GM23338 (cell line): ENCODE results near the gene KIAA0586. TPM values are rescaled to one million over a fixed set of nuclear protein-coding genes. Genes with fewer than 3 reads are reported as not detected.

Source experiments
- ATAC-seq: fragments of 200-7000 bp; cut with Tn5 transposase; 3 replicates; pipeline ENCODE4 v1.9.1; 2020
- DNase-seq: peaks from one replicate; pipeline ENCODE4 v3.0.0-alpha.2; 2015; ENCODE audit warnings: low spot score
- H2AFZ ChIP-seq: fragments of 200-600 bp; sonication (generic); 2 replicates; pipeline ENCODE4 v1.8.0; 2016; ENCODE audit warnings: antibody characterized with exemption, mild to moderate bottlenecking, moderate library complexity
- H3F3A ChIP-seq: fragments of 200-600 bp; sonication (generic); replicated peaks from 2 replicates; pipeline ENCODE4 v1.8.0; 2017; ENCODE audit warnings: antibody characterized with exemption, mixed run types, low read depth
- H3K27ac ChIP-seq: fragments of 200-600 bp; sonication (generic); 2 replicates; pipeline ENCODE4 v1.6.1; 2016; ENCODE audit warnings: low read depth
- H3K27me3 ChIP-seq: fragments of 200-600 bp; sonication (generic); 2 replicates; pipeline ENCODE4 v1.8.0; 2016; ENCODE audit warnings: mild to moderate bottlenecking, mixed run types, moderate library complexity; ENCODE audit not compliant: insufficient read depth
- H3K36me3 ChIP-seq: fragments of 200-600 bp; sonication (generic); 2 replicates; pipeline ENCODE4 v1.8.0; 2016; ENCODE audit warnings: mild to moderate bottlenecking; ENCODE audit not compliant: insufficient read depth
- H3K4me1 ChIP-seq: fragments of 200-600 bp; sonication (generic); 2 replicates; pipeline ENCODE4 v1.8.0; 2016; ENCODE audit warnings: mild to moderate bottlenecking, moderate library complexity; ENCODE audit not compliant: insufficient read depth
- H3K4me2 ChIP-seq: fragments of 200-600 bp; sonication (generic); 2 replicates; pipeline ENCODE4 v1.7.1; 2017; ENCODE audit warnings: mixed run types
- H3K4me3 ChIP-seq: fragments of 200-600 bp; sonication (generic); 2 replicates; pipeline ENCODE4 v1.6.1; 2016; ENCODE audit warnings: mixed run types
- H3K79me2 ChIP-seq: fragments of 200-600 bp; sonication (generic); replicated peaks from 2 replicates; pipeline ENCODE4 v1.8.0; 2017; ENCODE audit warnings: mild to moderate bottlenecking; ENCODE audit not compliant: insufficient read depth
- H3K9me2 ChIP-seq: fragments of 200-600 bp; sonication (generic); 2 replicates; pipeline ENCODE4 v1.8.0; 2017; ENCODE audit not compliant: insufficient read depth
- H4K20me1 ChIP-seq: fragments of 200-600 bp; sonication (generic); replicated peaks from 2 replicates; pipeline ENCODE4 v1.8.0; 2017; ENCODE audit warnings: mild to moderate bottlenecking; ENCODE audit not compliant: insufficient read depth
- H3K27ac Mint-ChIP-seq: 2 replicates; pipeline ENCODE4 v1.8.0; 2020; ENCODE audit warnings: inconsistent platforms, mild to moderate bottlenecking, moderate library complexity, mixed read lengths
- H3K27me3 Mint-ChIP-seq: 3 replicates; pipeline ENCODE4 v1.8.0; 2022; ENCODE audit warnings: low read depth, mild to moderate bottlenecking, moderate library complexity, mixed read lengths, inconsistent platforms; ENCODE audit not compliant: insufficient read depth, poor library complexity
- H3K36me3 Mint-ChIP-seq: 3 replicates; pipeline ENCODE4 v1.8.0; 2021; ENCODE audit warnings: low read depth, mild to moderate bottlenecking, inconsistent platforms, moderate library complexity, mixed read lengths
- H3K4me1 Mint-ChIP-seq: 3 replicates; pipeline ENCODE4 v1.8.0; 2020; ENCODE audit warnings: mild to moderate bottlenecking, inconsistent platforms, mixed read lengths
- H3K4me3 Mint-ChIP-seq: 3 replicates; pipeline ENCODE4 v1.8.0; 2021; ENCODE audit warnings: moderate library complexity, mild to moderate bottlenecking, inconsistent platforms, mixed read lengths
- H3K9me3 Mint-ChIP-seq: 3 replicates; pipeline ENCODE4 v1.8.0; 2020; ENCODE audit warnings: moderate library complexity, mild to moderate bottlenecking, inconsistent platforms, mixed read lengths
- CREB1 ChIP-seq: fragments of 250-450 bp; sonication (Bioruptor Pico); IDR thresholded peaks from 2 replicates; pipeline ENCODE4 v1.5.0; 2020; ENCODE audit warnings: low read depth, mild to moderate bottlenecking, moderate library complexity
- NANOG ChIP-seq: IDR thresholded peaks from 2 replicates; pipeline ENCODE4 v1.6.1; 2016; ENCODE audit warnings: antibody characterized with exemption, borderline replicate concordance
- polyA plus RNA-seq: library from polyadenylated mRNA; unstranded; fragments of >200 nt; fragmentation: Nextera tagmentation; extraction: Ambion mirVana; gene quantifications from 2 replicates; pipeline ENCODE4 v1.2.1, GENCODE V29; 2016
- total RNA-seq: library from RNA; depleted of rRNA; stranded (reverse); fragments of >200 nt; shearing (Covaris generic); gene quantifications from 2 replicates; pipeline ENCODE4 v1.2.3, GENCODE V29; 2014
- TF ChIP-seq, protein P1 (sequence below), 2 experiments: fragments of 200-600 bp in 1 of 2; sonication (generic) in 1 of 2; conservative IDR thresholded peaks; 2 replicates each; pipeline versions ENCODE4 v1.5.1 to v1.6.1; 2016 to 2017; ENCODE audit warnings: antibody characterized with exemption in 2 of 2, low read depth in 2 of 2, mild to moderate bottlenecking in 2 of 2, moderate library complexity in 1 of 2
- TF ChIP-seq, protein P2 (sequence below): fragments of 250-450 bp; sonication (Bioruptor Pico); IDR thresholded peaks from 2 replicates; pipeline ENCODE4 v1.5.0; 2020; ENCODE audit warnings: mild to moderate bottlenecking, moderate library complexity

Gene KIAA0586
- total and polyA plus RNA-seq, 2 experiments from 2014 or later = 22.2 to 23.7 TPM

DNA sequence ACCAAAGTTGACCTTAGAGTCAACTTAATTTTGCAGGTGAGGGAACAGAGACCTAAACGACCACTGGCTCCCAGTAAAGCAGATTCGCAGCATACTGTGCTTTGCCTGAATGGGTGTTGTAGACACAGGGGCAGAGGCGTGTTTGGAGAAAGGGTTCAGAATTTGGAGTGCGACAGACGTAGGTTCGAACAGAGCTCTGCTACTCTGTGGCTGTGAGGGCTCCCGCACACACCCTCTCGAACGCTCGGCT is 32.0 kb upstream of the KIAA0586 start:
- Histone ChIP-seq H3K4me3 (peak overlapping the region; percentile 84), H3K4me1 (peaks cover 17% of the 10 kb centered on the region), H3K4me2 (peak overlapping the region; percentile 90), H3K27me3 (peaks cover 26% of the 10 kb centered on the region), H4K20me1 (no peaks in the 10 kb centered on the region), H3K79me2 (no peaks in the 10 kb centered on the region), H2AFZ (peak overlapping the region; percentile 100), H3F3A (peaks cover 21% of the 10 kb centered on the region), H3K27ac (peak overlapping the region; percentile 42; the same call in 1 of the 2 replicates), H3K36me3 (no peaks in the 10 kb centered on the region), H3K9me2 (no peaks in the 10 kb centered on the region)
- Mint-ChIP-seq H3K4me3 (peak overlapping the region; percentile 71), H3K27me3 (peaks cover 30% of the 10 kb centered on the region), H3K27ac (no peak overlapping the region), H3K9me3 (0 out of 3 replicates have a peak, but pooled peaks cover 2% of the 10 kb centered on the region), H3K36me3 (no peaks in the 10 kb centered on the region), H3K4me1 (peaks cover 33% of the 10 kb centered on the region)
- TF ChIP-seq, protein P1, sequence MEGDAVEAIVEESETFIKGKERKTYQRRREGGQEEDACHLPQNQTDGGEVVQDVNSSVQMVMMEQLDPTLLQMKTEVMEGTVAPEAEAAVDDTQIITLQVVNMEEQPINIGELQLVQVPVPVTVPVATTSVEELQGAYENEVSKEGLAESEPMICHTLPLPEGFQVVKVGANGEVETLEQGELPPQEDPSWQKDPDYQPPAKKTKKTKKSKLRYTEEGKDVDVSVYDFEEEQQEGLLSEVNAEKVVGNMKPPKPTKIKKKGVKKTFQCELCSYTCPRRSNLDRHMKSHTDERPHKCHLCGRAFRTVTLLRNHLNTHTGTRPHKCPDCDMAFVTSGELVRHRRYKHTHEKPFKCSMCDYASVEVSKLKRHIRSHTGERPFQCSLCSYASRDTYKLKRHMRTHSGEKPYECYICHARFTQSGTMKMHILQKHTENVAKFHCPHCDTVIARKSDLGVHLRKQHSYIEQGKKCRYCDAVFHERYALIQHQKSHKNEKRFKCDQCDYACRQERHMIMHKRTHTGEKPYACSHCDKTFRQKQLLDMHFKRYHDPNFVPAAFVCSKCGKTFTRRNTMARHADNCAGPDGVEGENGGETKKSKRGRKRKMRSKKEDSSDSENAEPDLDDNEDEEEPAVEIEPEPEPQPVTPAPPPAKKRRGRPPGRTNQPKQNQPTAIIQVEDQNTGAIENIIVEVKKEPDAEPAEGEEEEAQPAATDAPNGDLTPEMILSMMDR (conservative IDR thresholded peaks at IDR 0.05; ENCODE audit: low read depth in 2 of 2) = no peak
- TF ChIP-seq, protein P2, sequence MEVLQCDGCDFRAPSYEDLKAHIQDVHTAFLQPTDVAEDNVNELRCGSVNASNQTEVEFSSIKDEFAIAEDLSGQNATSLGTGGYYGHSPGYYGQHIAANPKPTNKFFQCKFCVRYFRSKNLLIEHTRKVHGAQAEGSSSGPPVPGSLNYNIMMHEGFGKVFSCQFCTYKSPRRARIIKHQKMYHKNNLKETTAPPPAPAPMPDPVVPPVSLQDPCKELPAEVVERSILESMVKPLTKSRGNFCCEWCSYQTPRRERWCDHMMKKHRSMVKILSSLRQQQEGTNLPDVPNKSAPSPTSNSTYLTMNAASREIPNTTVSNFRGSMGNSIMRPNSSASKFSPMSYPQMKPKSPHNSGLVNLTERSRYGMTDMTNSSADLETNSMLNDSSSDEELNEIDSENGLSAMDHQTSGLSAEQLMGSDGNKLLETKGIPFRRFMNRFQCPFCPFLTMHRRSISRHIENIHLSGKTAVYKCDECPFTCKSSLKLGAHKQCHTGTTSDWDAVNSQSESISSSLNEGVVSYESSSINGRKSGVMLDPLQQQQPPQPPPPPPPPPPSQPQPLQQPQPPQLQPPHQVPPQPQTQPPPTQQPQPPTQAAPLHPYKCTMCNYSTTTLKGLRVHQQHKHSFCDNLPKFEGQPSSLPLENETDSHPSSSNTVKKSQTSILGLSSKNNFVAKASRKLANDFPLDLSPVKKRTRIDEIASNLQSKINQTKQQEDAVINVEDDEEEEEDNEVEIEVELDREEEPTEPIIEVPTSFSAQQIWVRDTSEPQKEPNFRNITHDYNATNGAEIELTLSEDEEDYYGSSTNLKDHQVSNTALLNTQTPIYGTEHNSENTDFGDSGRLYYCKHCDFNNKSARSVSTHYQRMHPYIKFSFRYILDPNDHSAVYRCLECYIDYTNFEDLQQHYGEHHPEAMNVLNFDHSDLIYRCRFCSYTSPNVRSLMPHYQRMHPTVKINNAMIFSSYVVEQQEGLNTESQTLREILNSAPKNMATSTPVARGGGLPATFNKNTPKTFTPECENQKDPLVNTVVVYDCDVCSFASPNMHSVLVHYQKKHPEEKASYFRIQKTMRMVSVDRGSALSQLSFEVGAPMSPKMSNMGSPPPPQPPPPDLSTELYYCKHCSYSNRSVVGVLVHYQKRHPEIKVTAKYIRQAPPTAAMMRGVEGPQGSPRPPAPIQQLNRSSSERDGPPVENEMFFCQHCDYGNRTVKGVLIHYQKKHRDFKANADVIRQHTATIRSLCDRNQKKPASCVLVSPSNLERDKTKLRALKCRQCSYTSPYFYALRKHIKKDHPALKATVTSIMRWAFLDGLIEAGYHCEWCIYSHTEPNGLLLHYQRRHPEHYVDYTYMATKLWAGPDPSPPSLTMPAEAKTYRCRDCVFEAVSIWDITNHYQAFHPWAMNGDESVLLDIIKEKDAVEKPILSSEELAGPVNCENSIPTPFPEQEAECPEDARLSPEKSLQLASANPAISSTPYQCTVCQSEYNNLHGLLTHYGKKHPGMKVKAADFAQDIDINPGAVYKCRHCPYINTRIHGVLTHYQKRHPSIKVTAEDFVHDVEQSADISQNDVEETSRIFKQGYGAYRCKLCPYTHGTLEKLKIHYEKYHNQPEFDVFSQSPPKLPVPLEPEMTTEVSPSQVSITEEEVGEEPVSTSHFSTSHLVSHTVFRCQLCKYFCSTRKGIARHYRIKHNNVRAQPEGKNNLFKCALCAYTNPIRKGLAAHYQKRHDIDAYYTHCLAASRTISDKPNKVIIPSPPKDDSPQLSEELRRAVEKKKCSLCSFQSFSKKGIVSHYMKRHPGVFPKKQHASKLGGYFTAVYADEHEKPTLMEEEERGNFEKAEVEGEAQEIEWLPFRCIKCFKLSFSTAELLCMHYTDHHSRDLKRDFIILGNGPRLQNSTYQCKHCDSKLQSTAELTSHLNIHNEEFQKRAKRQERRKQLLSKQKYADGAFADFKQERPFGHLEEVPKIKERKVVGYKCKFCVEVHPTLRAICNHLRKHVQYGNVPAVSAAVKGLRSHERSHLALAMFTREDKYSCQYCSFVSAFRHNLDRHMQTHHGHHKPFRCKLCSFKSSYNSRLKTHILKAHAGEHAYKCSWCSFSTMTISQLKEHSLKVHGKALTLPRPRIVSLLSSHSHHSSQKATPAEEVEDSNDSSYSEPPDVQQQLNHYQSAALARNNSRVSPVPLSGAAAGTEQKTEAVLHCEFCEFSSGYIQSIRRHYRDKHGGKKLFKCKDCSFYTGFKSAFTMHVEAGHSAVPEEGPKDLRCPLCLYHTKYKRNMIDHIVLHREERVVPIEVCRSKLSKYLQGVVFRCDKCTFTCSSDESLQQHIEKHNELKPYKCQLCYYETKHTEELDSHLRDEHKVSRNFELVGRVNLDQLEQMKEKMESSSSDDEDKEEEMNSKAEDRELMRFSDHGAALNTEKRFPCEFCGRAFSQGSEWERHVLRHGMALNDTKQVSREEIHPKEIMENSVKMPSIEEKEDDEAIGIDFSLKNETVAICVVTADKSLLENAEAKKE (CRISPR knock-in tag) = no peak
- TF ChIP-seq CREB1 (CRISPR knock-in tag) (no peak), NANOG (no peak)
- ATAC-seq = no peak
- no peak for DNase-seq
